ENCODE data around the gene ENTHD1.
"Not testable (repeated sequence)": the region's sequence is repeated elsewhere in the genome, so short reads cannot be mapped to it uniquely, and the experiment has no call there.

ENTHD1 gene

GRCh38 chr22:39776295-39777009 lies 117.1 kb downstream of the ENTHD1 start:
- DNase-seq = no peak

- DNase-seq = no peak
Measured at GRCh38 chr22:39773976-39774539, 119.5 kb downstream of the ENTHD1 start.

- no peak for DNase-seq
Measured at GRCh38 chr22:39773503-39773902, 120.1 kb downstream of the ENTHD1 start.

- no peak for DNase-seq
Measured at GRCh38 chr22:39771486-39771885, 122.1 kb downstream of the ENTHD1 start.

GRCh38 chr22:39765661-39766060 lies 127.9 kb downstream of the ENTHD1 start:
- DNase-seq = no peak

GRCh38 chr22:39765046-39765445 lies 128.5 kb downstream of the ENTHD1 start:
- DNase-seq = no peak

- no peak for DNase-seq
Measured at GRCh38 chr22:39763276-39763675, 130.3 kb downstream of the ENTHD1 start.

GRCh38 chr22:39750759-39751158 lies 142.8 kb downstream of the ENTHD1 start:
- no peak for DNase-seq

GRCh38 chr22:39748877-39749276 lies 144.7 kb downstream of the ENTHD1 start:
- DNase-seq = peak; percentile 50

GRCh38 chr22:39746600-39747262 lies 146.8 kb downstream of the ENTHD1 start:
- no peak for DNase-seq

- no peak for DNase-seq
Measured at GRCh38 chr22:39745789-39746188, 147.8 kb downstream of the ENTHD1 start.

- DNase-seq = no peak
Measured at GRCh38 chr22:39744353-39744752, 149.2 kb downstream of the ENTHD1 start.

GRCh38 chr22:39743935-39744334 lies 149.6 kb downstream of the ENTHD1 start:
- DNase-seq = no peak

GRCh38 chr22:39739338-39740027 lies 154.1 kb downstream of the ENTHD1 start:
- no peak for DNase-seq

- no peak for DNase-seq
Measured at GRCh38 chr22:39738746-39739145, 154.8 kb downstream of the ENTHD1 start.

- no peak for DNase-seq
Measured at GRCh38 chr22:39735776-39736175, 157.8 kb downstream of the ENTHD1 start.

GRCh38 chr22:39734866-39735265 lies 158.7 kb downstream of the ENTHD1 start:
- DNase-seq = no peak

GRCh38 chr22:39734046-39734445 lies 159.5 kb downstream of the ENTHD1 start:
- DNase-seq = not testable (repeated sequence)

GRCh38 chr22:39733191-39733590 lies 160.4 kb downstream of the ENTHD1 start:
- no peak for DNase-seq

GRCh38 chr22:39732625-39733024 lies 160.9 kb downstream of the ENTHD1 start:
- DNase-seq = no peak

GRCh38 chr22:39731881-39732555 lies 161.5 kb downstream of the ENTHD1 start:
- DNase-seq = no peak

- no peak for DNase-seq
Measured at GRCh38 chr22:39731481-39731880, 162.1 kb downstream of the ENTHD1 start.

Measured in NCI-H2029 treated with DMSO at 0.1 percent for 48 hours (cell line).